ENCODE measurements around the gene SNX6.
"Not testable (repeated sequence)": the region's sequence is repeated elsewhere in the genome, so short reads cannot be mapped to it uniquely, and the experiment has no call there.

Gene SNX6

GRCh38 chr14:34562037-34562775, 67.7 kb downstream of the SNX6 start:
- not testable (repeated sequence) for DNase-seq

- not testable (repeated sequence) for DNase-seq
Observed at GRCh38 chr14:34556498-34556829, 73.5 kb downstream of the SNX6 start.

- not testable (repeated sequence) for DNase-seq
Observed at GRCh38 chr14:34555583-34556497, 74.1 kb downstream of the SNX6 start.

DNA sequence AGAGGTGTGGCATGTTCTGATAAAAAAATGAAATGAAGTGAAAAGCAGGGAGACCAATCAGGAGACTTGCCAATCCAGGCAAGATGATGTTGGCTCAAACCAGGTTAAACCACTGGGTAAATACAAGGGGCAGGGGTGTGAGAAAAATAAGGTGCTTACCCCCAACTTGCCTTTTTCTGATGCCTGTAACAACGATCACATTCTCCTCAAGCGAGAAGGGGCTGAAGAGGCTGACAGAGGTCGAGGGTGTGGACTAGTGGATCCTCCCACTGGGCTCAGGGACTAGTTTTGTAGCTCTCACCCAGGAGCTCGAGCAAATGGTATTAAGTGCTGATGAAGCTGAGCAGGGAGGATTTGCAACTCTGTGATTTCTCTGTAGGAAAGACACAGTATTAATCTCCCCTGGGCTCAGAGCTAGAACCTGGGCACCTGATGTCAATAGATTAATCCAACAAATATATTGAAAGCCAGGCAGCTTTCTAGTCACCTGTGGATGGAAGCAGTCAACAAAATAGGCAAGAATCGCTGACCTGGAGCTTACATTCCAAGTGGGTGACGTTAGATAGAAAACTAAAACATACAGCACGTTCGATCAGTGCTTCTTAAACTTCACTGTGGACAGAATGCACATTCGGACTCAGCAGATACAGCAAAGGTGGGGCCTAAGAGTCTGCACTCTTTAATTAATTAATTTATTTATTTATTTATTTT, 75.3 kb downstream of the SNX6 start:
- DNase-seq = no peak

- not testable (repeated sequence) for DNase-seq
Observed at GRCh38 chr14:34549276-34549966, 80.5 kb downstream of the SNX6 start.

GRCh38 chr14:34548472-34548981, 81.4 kb downstream of the SNX6 start:
- DNase-seq = no peak

DNA sequence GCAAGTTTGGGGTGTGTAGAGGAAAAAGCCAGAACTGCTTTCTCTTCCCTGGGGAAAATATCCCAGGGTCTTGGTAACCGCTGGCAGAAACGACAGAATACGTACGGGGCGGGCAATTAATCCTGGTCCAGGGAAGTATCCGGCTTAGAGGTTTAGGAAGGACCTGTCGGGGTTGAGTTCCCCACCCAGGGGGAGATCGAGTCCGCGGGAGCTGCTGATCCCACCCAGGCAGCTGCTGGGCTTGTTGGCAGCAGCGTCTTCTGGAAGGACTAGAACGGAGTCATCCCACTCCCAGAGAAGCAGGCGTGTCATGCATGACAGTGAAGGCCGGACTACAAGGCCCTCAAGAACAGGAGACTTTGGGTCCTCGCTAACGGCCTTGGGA, 82.8 kb downstream of the SNX6 start:
- DNase-seq = not testable (repeated sequence)

GRCh38 chr14:34546272-34547135, 83.4 kb downstream of the SNX6 start:
- DNase-seq = not testable (repeated sequence)

DNA sequence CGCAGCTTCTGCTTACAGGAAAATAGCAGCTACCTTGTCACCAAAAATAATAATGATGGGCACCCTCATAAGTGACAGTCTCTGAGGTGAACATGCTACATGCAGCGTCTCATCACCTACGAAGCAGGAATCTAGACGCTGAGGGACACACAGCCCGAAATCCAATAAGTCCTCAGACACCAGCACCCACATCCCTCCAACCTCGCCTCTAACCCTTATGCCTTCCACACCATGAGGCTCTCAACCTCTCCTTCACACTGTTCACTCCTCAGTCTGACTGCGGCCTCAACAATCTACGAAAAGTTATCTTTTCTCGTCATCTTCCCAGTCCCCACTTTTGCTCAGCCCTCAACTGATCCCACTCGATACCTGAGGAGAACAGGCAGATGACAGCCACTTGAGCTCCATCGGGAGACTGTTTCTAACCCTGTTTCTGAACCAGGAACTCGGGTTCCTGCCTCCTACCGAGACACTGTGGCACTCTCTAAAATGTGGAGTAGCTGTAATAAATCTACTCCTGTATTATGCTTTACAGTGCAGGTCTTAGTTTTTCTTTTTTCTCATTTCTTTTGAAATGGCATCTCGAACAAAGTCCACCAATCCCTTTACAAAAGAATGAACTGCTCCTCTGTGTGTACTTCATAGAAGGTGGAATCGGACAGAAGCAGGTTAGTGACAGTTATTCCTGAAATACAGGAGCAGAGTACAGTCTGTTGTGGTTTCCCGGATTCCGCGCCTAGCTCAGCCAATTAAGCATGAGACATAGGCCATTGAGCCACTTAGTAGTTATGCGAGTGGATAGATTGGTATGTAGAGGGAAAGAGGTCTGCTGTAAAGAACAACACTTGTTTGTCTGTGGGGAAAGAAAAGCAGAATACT, 89.5 kb downstream of the SNX6 start:
- DNase-seq = not testable (repeated sequence)

DNA sequence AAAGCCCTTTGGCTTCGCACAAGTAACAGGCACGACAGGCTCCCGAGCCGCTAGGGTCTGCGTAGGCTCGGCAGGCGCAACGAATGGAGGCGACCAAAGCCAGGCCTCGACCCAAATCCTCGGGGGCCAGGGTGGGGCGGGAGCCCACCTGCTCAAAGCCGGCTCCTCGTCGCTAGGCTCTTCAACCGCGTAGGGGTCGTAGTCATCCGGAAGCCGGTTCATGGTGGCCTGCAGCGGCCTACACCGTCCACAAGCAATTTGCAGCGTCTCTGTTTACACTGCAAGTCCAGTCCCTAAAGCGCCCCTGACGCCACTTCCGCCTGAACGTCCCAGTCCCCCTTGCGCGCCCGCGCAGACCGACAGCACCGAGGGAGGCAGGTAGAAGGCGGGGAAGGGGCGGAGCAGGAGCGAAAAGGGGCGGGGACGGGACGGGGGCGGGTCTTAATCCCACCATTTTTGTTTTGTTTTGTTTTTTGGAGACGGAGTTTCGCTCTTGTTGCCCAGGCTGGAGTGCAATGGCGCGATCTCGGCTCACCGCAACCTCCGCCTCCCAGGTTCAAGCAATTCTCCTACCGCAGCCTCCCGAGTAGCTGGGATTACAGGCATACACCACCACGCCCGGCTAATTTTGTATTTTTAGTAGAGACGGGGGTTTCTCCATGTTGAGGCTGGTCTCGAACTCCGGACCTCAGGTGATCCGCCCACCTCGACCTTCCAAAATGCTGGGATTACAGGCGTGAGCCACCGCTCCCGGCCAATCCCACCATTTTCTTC, 90.4 kb downstream of the SNX6 start, which contains the start of gene EAPP:
Gene EAPP (minus strand): TSS at position 295 of the 774 bp plus-strand sequence. CDS start 73 bp downstream, at position 222.
- no peak for DNase-seq

- no peak for DNase-seq
Observed at GRCh38 chr14:34538871-34539406, 91.0 kb downstream of the SNX6 start.

GRCh38 chr14:34538096-34538495, 91.9 kb downstream of the SNX6 start:
- not testable (repeated sequence) for DNase-seq

GRCh38 chr14:34537677-34538009, 92.3 kb downstream of the SNX6 start:
- no peak for DNase-seq

- DNase-seq = no peak
Observed at GRCh38 chr14:34536951-34537676, 92.8 kb downstream of the SNX6 start.

DNA sequence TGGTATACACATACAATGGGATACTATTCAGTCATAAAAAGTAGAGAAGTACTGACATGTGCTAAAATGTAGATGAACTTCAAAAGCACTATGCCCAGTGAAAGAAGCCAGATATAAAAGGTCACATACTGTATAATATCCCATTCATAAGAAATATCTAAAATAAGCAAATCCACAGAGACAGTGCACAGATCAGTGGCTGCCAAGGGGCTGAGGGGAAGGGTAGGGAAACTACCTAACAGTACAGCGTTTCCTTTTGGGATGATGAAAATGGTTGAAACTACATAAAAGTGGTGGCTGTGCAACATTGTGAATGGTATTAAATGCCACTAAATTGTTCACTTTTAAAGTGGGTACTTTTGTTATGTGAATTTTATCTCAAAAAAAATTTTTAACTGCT, 102.4 kb downstream of the SNX6 start:
- DNase-seq = no peak

DNA sequence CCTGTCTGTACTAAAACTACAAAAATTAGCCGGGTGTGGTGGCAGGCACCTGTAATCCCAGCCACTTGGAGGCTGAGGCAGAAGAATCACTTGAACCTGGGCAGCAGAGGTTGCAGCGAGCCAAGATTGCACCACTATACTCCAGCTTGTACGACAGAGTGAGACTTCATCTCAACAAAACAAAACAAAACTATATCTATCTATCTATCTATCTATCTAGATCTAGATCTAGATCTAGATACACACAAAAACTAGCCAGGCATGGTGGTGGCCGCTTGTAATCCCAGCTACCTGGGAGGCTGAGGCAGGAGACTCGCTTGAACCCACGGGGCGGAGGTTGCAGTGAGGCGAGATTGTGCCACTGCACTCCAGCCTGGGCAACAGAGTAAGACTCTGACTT, 105.7 kb downstream of the SNX6 start:
- not testable (repeated sequence) for DNase-seq

DNA sequence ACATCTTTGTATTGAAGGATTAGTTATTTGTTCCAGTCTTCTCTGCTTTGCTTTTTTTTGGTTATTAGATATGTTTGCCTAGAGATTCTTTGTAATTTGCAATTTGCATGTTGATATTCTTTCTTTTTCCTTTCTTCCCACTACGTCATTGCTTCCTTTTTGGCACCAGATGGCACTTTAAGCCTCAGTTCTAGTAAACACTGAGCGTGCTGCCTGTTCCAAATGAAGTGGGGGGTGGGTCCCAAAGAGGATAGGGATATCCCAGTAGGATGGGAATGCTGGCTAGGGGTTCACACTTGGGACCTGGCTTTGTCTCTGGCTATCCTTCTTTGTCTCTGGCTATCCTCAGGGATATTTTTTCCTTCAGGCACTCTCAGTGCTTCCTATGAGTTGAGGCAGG, 107.5 kb downstream of the SNX6 start:
- no peak for DNase-seq

- DNase-seq = not testable (repeated sequence)
Observed at GRCh38 chr14:34521071-34521470, 108.9 kb downstream of the SNX6 start.
